IMR-90 (cell line): Measurements from ENCODE around the gene TRPC4AP. TPM values are rescaled to one million over a fixed set of nuclear protein-coding genes. Genes with fewer than 3 reads are reported as not detected.

ENCODE experiments used
- ATAC-seq: fragments of 200-7000 bp; cut with Tn5 transposase; 2 replicates; pipeline ENCODE4 v1.9.1; 2020; ENCODE audit warnings: low read depth, mild to moderate bottlenecking, moderate library complexity
- BruUV-seq: library from RNA; stranded (reverse); fragments of 400-500 nt; replicated peaks from 2 replicates; lab custom pipeline; 2021; lab: Mats Ljungman, UMichigan
- CTCF ChIA-PET: fragments of 300-600 bp; formaldehyde crosslinking; extraction: SDS; loops from one replicate; lab custom pipeline; 2021; ENCODE audit warnings: antibody characterized with exemption; lab: Yijun Ruan, JAX
- POLR2A ChIA-PET: fragments of 300-600 bp; sonication (Branson Sonifier 250); formaldehyde crosslinking; loops from one replicate; lab custom pipeline; 2022; ENCODE audit warnings: antibody characterized with exemption; ENCODE audit not compliant: unreplicated experiment; lab: Charles Lee
- DNase-seq: peaks from one replicate; pipeline ENCODE4 v3.0.0; 2013
- H2AFZ ChIP-seq: replicated peaks from 2 replicates; pipeline ENCODE3; 2013; ENCODE audit warnings: low read length, mild to moderate bottlenecking; ENCODE audit not compliant: poor library complexity
- H2AK5ac ChIP-seq: 2 replicates; pipeline ENCODE4 v1.6.1; 2013; ENCODE audit warnings: low read depth, low read length, inconsistent platforms
- H2AK9ac ChIP-seq: replicated peaks from 2 replicates; pipeline ENCODE3; 2013; ENCODE audit warnings: mild to moderate bottlenecking, low read depth, low read length, moderate library complexity; ENCODE audit not compliant: poor library complexity
- H2BK120ac ChIP-seq: 2 replicates; pipeline ENCODE4 v1.6.1; 2013; ENCODE audit warnings: low read depth, low read length, inconsistent platforms
- H2BK15ac ChIP-seq: 3 replicates; pipeline ENCODE4 v1.6.1; 2013; ENCODE audit warnings: low read depth, low read length, inconsistent platforms
- H2BK20ac ChIP-seq: 2 replicates; pipeline ENCODE4 v1.6.1; 2013; ENCODE audit warnings: low read depth, mild to moderate bottlenecking, inconsistent platforms, low read length, moderate library complexity
- H2BK5ac ChIP-seq: 2 replicates; pipeline ENCODE4 v1.6.1; 2013; ENCODE audit warnings: mild to moderate bottlenecking, low read depth, low read length, inconsistent platforms; ENCODE audit not compliant: poor library complexity, severe bottlenecking
- H3K14ac ChIP-seq: replicated peaks from 2 replicates; pipeline ENCODE4 v1.6.1; 2013; ENCODE audit warnings: low read depth, low read length, inconsistent platforms
- H3K18ac ChIP-seq: 2 replicates; pipeline ENCODE4 v1.6.1; 2013; ENCODE audit warnings: low read depth, low read length, control low read depth
- H3K23ac ChIP-seq: 2 replicates; pipeline ENCODE4 v1.6.1; 2013; ENCODE audit warnings: low read depth, low read length, inconsistent platforms
- H3K27ac ChIP-seq: 2 replicates; pipeline ENCODE4 v1.5.1; 2013; ENCODE audit warnings: mild to moderate bottlenecking, control low read depth, low read length; ENCODE audit not compliant: insufficient read depth
- H3K27me3 ChIP-seq: 2 replicates; pipeline ENCODE4 v1.6.1; 2013; ENCODE audit warnings: low read length; ENCODE audit not compliant: control insufficient read depth, insufficient read depth
- H3K36me3 ChIP-seq: 2 replicates; pipeline ENCODE4 v1.6.1; 2013; ENCODE audit warnings: low read length, mixed read lengths; ENCODE audit not compliant: control insufficient read depth, insufficient read depth
- H3K4ac ChIP-seq: 2 replicates; pipeline ENCODE4 v1.6.1; 2013; ENCODE audit warnings: low read depth, low read length, inconsistent platforms
- H3K4me1 ChIP-seq: 2 replicates; pipeline ENCODE4 v1.6.1; 2013; ENCODE audit warnings: low read length, mixed read lengths; ENCODE audit not compliant: control insufficient read depth, insufficient read depth
- H3K4me2 ChIP-seq: 2 replicates; pipeline ENCODE4 v1.6.1; 2013; ENCODE audit warnings: low read depth, mild to moderate bottlenecking, control low read depth, low read length, moderate library complexity
- H3K4me3 ChIP-seq: 2 replicates; pipeline ENCODE4 v1.5.1; 2013; ENCODE audit warnings: low read depth, mild to moderate bottlenecking, control low read depth, low read length, moderate library complexity; ENCODE audit not compliant: insufficient read depth
- H3K56ac ChIP-seq: 2 replicates; pipeline ENCODE4 v1.6.1; 2013; ENCODE audit warnings: low read length, inconsistent platforms; ENCODE audit not compliant: insufficient read depth; ENCODE audit errors: extremely low read depth
- H3K79me1 ChIP-seq, 2 experiments: 2 replicates each; pipeline ENCODE4 v1.6.1; 2013; ENCODE audit warnings: low read length in 2 of 2, inconsistent platforms in 1 of 2, low read depth in 1 of 2
- H3K9ac ChIP-seq: 2 replicates; pipeline ENCODE4 v1.6.1; 2013; ENCODE audit warnings: low read depth, low read length, control low read depth
- H3K9me1 ChIP-seq: 2 replicates; pipeline ENCODE4 v1.6.1; 2013; ENCODE audit warnings: low read length, inconsistent platforms; ENCODE audit not compliant: insufficient read depth
- H3K9me3 ChIP-seq: 2 replicates; pipeline ENCODE4 v1.6.1; 2013; ENCODE audit warnings: low read length; ENCODE audit not compliant: control insufficient read depth, insufficient read depth
- H4K20me1 ChIP-seq: 2 replicates; pipeline ENCODE4 v1.6.1; 2013; ENCODE audit warnings: low read length, inconsistent platforms; ENCODE audit not compliant: insufficient read depth
- H4K5ac ChIP-seq: 2 replicates; pipeline ENCODE4 v1.6.1; 2013; ENCODE audit warnings: mild to moderate bottlenecking, low read depth, low read length, control low read depth
- H4K8ac ChIP-seq, 2 experiments: 2 replicates each; pipeline ENCODE4 v1.6.1; 2013; ENCODE audit warnings: low read depth in 2 of 2, low read length in 2 of 2, control low read depth in 1 of 2, inconsistent platforms in 1 of 2
- H4K91ac ChIP-seq: 2 replicates; pipeline ENCODE4 v1.6.1; 2013; ENCODE audit warnings: low read depth, low read length, inconsistent platforms; ENCODE audit not compliant: insufficient read depth
- BHLHE40 ChIP-seq: fragments of 150-350 bp; IDR thresholded peaks from 2 replicates; pipeline ENCODE4 v1.6.1; 2016; ENCODE audit warnings: mild to moderate bottlenecking, low read depth, low read length
- CEBPB ChIP-seq: IDR thresholded peaks from 2 replicates; pipeline ENCODE4 v1.6.1; 2012; ENCODE audit warnings: low read depth, low read length, improper control_type of control experiment
- ELK1 ChIP-seq: fragments of 150-350 bp; IDR thresholded peaks from 2 replicates; pipeline ENCODE4 v1.6.1; 2016; ENCODE audit warnings: low read depth, mild to moderate bottlenecking, low read length, moderate library complexity, borderline replicate concordance
- FOS ChIP-seq: fragments of 150-350 bp; IDR thresholded peaks from 2 replicates; pipeline ENCODE4 v1.6.1; 2016; ENCODE audit warnings: low read depth, low read length
- NFE2L2 ChIP-seq: fragments of 150-350 bp; IDR thresholded peaks from 2 replicates; pipeline ENCODE4 v1.6.1; 2016; ENCODE audit warnings: low read depth, mild to moderate bottlenecking, low read length
- RCOR1 ChIP-seq: IDR thresholded peaks from 2 replicates; pipeline ENCODE4 v1.6.1; 2012; ENCODE audit warnings: mild to moderate bottlenecking, low read length, improper control_type of control experiment; ENCODE audit not compliant: insufficient replicate concordance
- SMC3 ChIP-seq: fragments of 150-350 bp; IDR thresholded peaks from 2 replicates; pipeline ENCODE4 v1.6.1; 2016; ENCODE audit warnings: low read depth, mild to moderate bottlenecking, antibody characterized with exemption, low read length, moderate library complexity
- WGBS, 2 experiments: methylation state at CpG; one replicate each; pipeline versions ENCODE4 v1.1.5 to v1.1.7; 2013; ENCODE audit warnings: missing lambda C conversion rate in 2 of 2; ENCODE audit not compliant: insufficient read length in 1 of 2; ENCODE audit errors: extremely low coverage in 2 of 2; 5-methylcytosine and 5-hydroxymethylcytosine counted together
- dilution Hi-C: fragments of 300-500 bp; cut with HindIII; formaldehyde crosslinking; loops from one replicate; pipeline ENCODE4 v1.14.3; 2018; ENCODE audit warnings: low sequenced_read_pairs; ENCODE audit not compliant: unreplicated experiment
- in situ Hi-C: fragments of 300-500 bp; cut with MboI; formaldehyde crosslinking; loops from 3 replicates; pipeline ENCODE4 v1.14.3; 2019; ENCODE audit warnings: low sequenced_read_pairs, inconsistent platforms, mixed read lengths
- intact Hi-C: fragments of 100-400 bp; cut with micrococcal nuclease; formaldehyde crosslinking; loops from 2 replicates; pipeline ENCODE4 v1.10.0; 2022
- polyA plus RNA-seq, 3 experiments: library from polyadenylated mRNA; depleted of rRNA; stranded (reverse); fragments of >200 nt; gene quantifications; 2 replicates each; pipeline ENCODE4 v1.2.3, GENCODE V29; 2012; ENCODE audit warnings: low replicate concordance in 1 of 3
- total RNA-seq: library from RNA; depleted of rRNA; stranded (reverse); fragments of >200 nt; gene quantifications from 2 replicates; pipeline ENCODE4 v1.2.3, GENCODE V29; 2012

TRPC4AP gene
- total and polyA plus RNA-seq, 2 of the 4 experiments (the other 2 are of a cell fraction), result 41.0 to 81.0 TPM

GRCh38 chr20:35000311-35000921, 92.2 kb downstream of the TRPC4AP start:
- H3K4me3 ChIP-seq, result no peak overlapping the region

More at GRCh38 chr20:35000311-35000921, 92.2 kb downstream of the TRPC4AP start:
- H3K27me3 ChIP-seq, result no peaks in the 10 kb centered on the region
- no peak overlapping the region for H2BK15ac ChIP-seq
- no peak overlapping the region for H3K27ac ChIP-seq
- H3K4ac ChIP-seq, result no peak overlapping the region
- H2BK5ac ChIP-seq, result no peak overlapping the region
- CTCF ChIA-PET, result interaction anchor here (0.6 kb wide), 1 partner anchor 59 kb away, joined by 7 read pairs; no protein-coding TSS in a partner anchor
- no peak overlapping the region for H3K4me2 ChIP-seq
- H2AFZ ChIP-seq, result no peak overlapping the region
- intact Hi-C loops, result loop anchor here (5.0 kb wide), 1 partner anchor 128 kb away; the partner anchor contains the start of gene GGT7
- peaks cover 35% of the 10 kb centered on the region for H4K20me1 ChIP-seq
- no peak overlapping the region for H4K8ac ChIP-seq
- H3K36me3 ChIP-seq, result peaks cover 89% of the 10 kb centered on the region
- H2BK120ac ChIP-seq, result no peak overlapping the region
- no peaks in the 10 kb centered on the region for H3K9me1 ChIP-seq
- no peak overlapping the region for H2AK9ac ChIP-seq
- no peak overlapping the region for H3K9ac ChIP-seq
- no TSS peak for BruUV-seq
- ATAC-seq (no peak), DNase-seq (no peak)
- no peaks in the 10 kb centered on the region for H3K4me1 ChIP-seq
- dilution Hi-C loops, result no loop called here
- TF ChIP-seq FOS (no peak), RCOR1 (no peak), SMC3 (no peak), ELK1 (no peak), BHLHE40 (no peak), CEBPB (no peak), NFE2L2 (no peak)
- no peak overlapping the region for H4K5ac ChIP-seq
- H3K23ac ChIP-seq, result no peak overlapping the region
- H3K14ac ChIP-seq, result no peak overlapping the region
- H3K18ac ChIP-seq, result no peak overlapping the region
- in situ Hi-C loops, result no loop called here
- POLR2A ChIA-PET, result no interaction called here
- no peak overlapping the region for H2BK20ac ChIP-seq
- H3K56ac ChIP-seq, result no peak overlapping the region
- H4K91ac ChIP-seq, result no peak overlapping the region
- no peak overlapping the region for H2AK5ac ChIP-seq
- 91% methylated on average over 15 of the region's 28 CpGs; no CpG with 5 or more reads in 1 of the 2 experiments for WGBS, 2 experiments
- no peaks in the 10 kb centered on the region for H3K9me3 ChIP-seq
- H3K79me1 ChIP-seq, result peaks cover 0 to 17% of the 10 kb centered on the region in 2 experiments; a peak in 1 of 4 replicates
